ENCODE data around the gene MYO1C.

Gene MYO1C

GRCh38 chr17:1416414-1416813, 76.1 kb downstream of the MYO1C start:
- TF ChIP-seq CTCF (IDR thresholded peaks at IDR 0.05; ENCODE audit: borderline replicate concordance, insufficient read depth, low read depth, low read length): no peak
- no peak overlapping the region for H3K4me3 ChIP-seq (ENCODE audit: low read depth, low read length)

- TF ChIP-seq CTCF (IDR thresholded peaks at IDR 0.05; ENCODE audit: borderline replicate concordance, insufficient read depth, low read depth, low read length): no peak
Observed at GRCh38 chr17:1414634-1415033, 77.9 kb downstream of the MYO1C start.

More at GRCh38 chr17:1414634-1415033, 77.9 kb downstream of the MYO1C start:
- H3K4me3 ChIP-seq (ENCODE audit: low read depth, low read length): no peak overlapping the region

Data from GM12875 (cell line).